PC-9 (cell line): ENCODE data around the gene PPM1F. TPM values are rescaled to one million over a fixed set of nuclear protein-coding genes. Genes with fewer than 3 reads are reported as not detected.

Experiments used
- BruUV-seq: library from RNA; stranded (reverse); fragments of 400-500 nt; replicated peaks from 2 replicates; lab custom pipeline; 2021; lab: Mats Ljungman, UMichigan
- CTCF ChIA-PET: fragments of 300-600 bp; sonication (Branson Sonifier 250); formaldehyde crosslinking; loops from one replicate; lab custom pipeline; 2022; ENCODE audit warnings: antibody characterized with exemption; lab: Charles Lee
- POLR2A ChIA-PET: fragments of 300-600 bp; sonication (Branson Sonifier 250); formaldehyde crosslinking; loops from one replicate; lab custom pipeline; 2022; ENCODE audit warnings: antibody characterized with exemption; ENCODE audit not compliant: unreplicated experiment; lab: Charles Lee
- DNase-seq, 2 experiments: peaks; one replicate each; pipeline versions ENCODE4 v3.0.0 to v3.0.0-alpha.2; 2015 to 2022; ENCODE audit warnings: mixed read lengths in 1 of 2
- H2AFZ ChIP-seq: fragments of 200-600 bp; sonication (generic); 2 replicates; pipeline ENCODE4 v1.8.1; 2017; ENCODE audit warnings: antibody characterized with exemption
- H3F3A ChIP-seq: fragments of 200-600 bp; sonication (generic); 2 replicates; pipeline ENCODE4 v1.8.1; 2017; ENCODE audit warnings: antibody characterized with exemption, mild to moderate bottlenecking, low read depth; ENCODE audit not compliant: insufficient read depth
- H3K27ac ChIP-seq: fragments of 200-600 bp; sonication (generic); 2 replicates; pipeline ENCODE4 v1.6.1; 2016; ENCODE audit warnings: mixed run types
- H3K27me3 ChIP-seq: fragments of 200-600 bp; sonication (generic); 2 replicates; pipeline ENCODE4 v1.6.1; 2016; ENCODE audit warnings: low read depth, mixed run types; ENCODE audit not compliant: insufficient read depth
- H3K36me3 ChIP-seq: fragments of 200-600 bp; sonication (generic); 2 replicates; pipeline ENCODE4 v1.6.1; 2016; ENCODE audit warnings: low read depth, mixed run types
- H3K4me1 ChIP-seq: fragments of 200-600 bp; sonication (generic); replicated peaks from 2 replicates; pipeline ENCODE4 v1.6.1; 2016; ENCODE audit warnings: mixed run types; ENCODE audit not compliant: insufficient read depth
- H3K4me2 ChIP-seq: fragments of 200-600 bp; sonication (generic); 2 replicates; pipeline ENCODE4 v1.6.1; 2017; ENCODE audit warnings: mixed run types
- H3K4me3 ChIP-seq: fragments of 200-600 bp; sonication (generic); 2 replicates; pipeline ENCODE4 v1.6.1; 2016; ENCODE audit warnings: mixed run types
- H3K79me2 ChIP-seq: fragments of 200-600 bp; sonication (generic); 2 replicates; pipeline ENCODE4 v1.6.1; 2017; ENCODE audit warnings: low read depth, mixed run types
- H3K9me2 ChIP-seq: fragments of 200-600 bp; sonication (generic); 2 replicates; pipeline ENCODE4 v1.8.1; 2017; ENCODE audit warnings: mild to moderate bottlenecking; ENCODE audit not compliant: insufficient read depth
- H3K9me3 ChIP-seq: fragments of 200-600 bp; sonication (generic); 2 replicates; pipeline ENCODE4 v1.8.1; 2016; ENCODE audit warnings: low read depth; ENCODE audit not compliant: insufficient read depth
- H4K20me1 ChIP-seq: fragments of 200-600 bp; sonication (generic); 2 replicates; pipeline ENCODE4 v1.8.1; 2017; ENCODE audit not compliant: insufficient read depth
- EZH2 ChIP-seq: fragments of 200-600 bp; sonication (generic); IDR thresholded peaks from 2 replicates; pipeline ENCODE4 v1.8.0; 2017; ENCODE audit warnings: antibody characterized with exemption, low read depth
- intact Hi-C: fragments of 100-400 bp; cut with micrococcal nuclease; formaldehyde crosslinking; loops from one replicate; pipeline ENCODE4 v1.10.0; 2022; ENCODE audit not compliant: unreplicated experiment
- total RNA-seq: library from RNA; stranded (reverse); gene quantifications from 2 replicates; pipeline ENCODE4 v1.2.3, GENCODE V29; 2021
- TF ChIP-seq, protein P1 (sequence below): fragments of 200-600 bp; sonication (generic); conservative IDR thresholded peaks from 2 replicates; pipeline ENCODE4 v1.6.1; 2017; ENCODE audit warnings: mixed run types, antibody characterized with exemption, mild to moderate bottlenecking, moderate library complexity

Gene PPM1F
- total RNA-seq, 1 experiment from 2014 or later: 20.6 TPM

DNA sequence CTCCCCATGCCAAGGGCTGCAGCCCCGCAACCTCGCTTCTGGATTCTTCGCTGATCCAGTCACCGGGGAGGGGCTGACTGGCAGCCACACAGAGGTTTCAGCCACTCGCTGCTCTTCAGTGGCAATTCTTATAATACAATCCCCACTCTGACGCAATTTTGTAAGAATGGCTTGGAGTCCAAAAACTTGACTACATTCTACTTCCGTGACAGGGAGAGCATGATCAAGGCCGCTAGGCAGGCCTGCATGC lies 14.9 kb downstream of the PPM1F start:
- intact Hi-C loops: loop anchor here (2.0 to 5.0 kb wide), 2 partner anchors 15 to 225 kb away; partner anchors contain the start of gene PPM1F
- POLR2A ChIA-PET: interaction anchor here (0.6 kb wide), 1 partner anchor 279 kb away, joined by 3 read pairs; no protein-coding TSS in a partner anchor
- DNase-seq: no peak
- Histone ChIP-seq H3K4me2 (peak overlapping the region; percentile 16; the same call in 1 of the 2 replicates), H3K36me3 (no peaks in the 10 kb centered on the region), H3K27ac (no peak overlapping the region), H3K4me3 (no peak overlapping the region), H3K4me1 (peaks cover 10% of the 10 kb centered on the region), H3K27me3 (no peaks in the 10 kb centered on the region), H3K9me3 (no peaks in the 10 kb centered on the region), H3K9me2 (no peaks in the 10 kb centered on the region), H2AFZ (no peak overlapping the region), H3K79me2 (no peaks in the 10 kb centered on the region), H4K20me1 (no peaks in the 10 kb centered on the region), H3F3A (peaks cover under 1% of the 10 kb centered on the region; the same call in 1 of the 2 replicates)
- TF ChIP-seq, protein P1, sequence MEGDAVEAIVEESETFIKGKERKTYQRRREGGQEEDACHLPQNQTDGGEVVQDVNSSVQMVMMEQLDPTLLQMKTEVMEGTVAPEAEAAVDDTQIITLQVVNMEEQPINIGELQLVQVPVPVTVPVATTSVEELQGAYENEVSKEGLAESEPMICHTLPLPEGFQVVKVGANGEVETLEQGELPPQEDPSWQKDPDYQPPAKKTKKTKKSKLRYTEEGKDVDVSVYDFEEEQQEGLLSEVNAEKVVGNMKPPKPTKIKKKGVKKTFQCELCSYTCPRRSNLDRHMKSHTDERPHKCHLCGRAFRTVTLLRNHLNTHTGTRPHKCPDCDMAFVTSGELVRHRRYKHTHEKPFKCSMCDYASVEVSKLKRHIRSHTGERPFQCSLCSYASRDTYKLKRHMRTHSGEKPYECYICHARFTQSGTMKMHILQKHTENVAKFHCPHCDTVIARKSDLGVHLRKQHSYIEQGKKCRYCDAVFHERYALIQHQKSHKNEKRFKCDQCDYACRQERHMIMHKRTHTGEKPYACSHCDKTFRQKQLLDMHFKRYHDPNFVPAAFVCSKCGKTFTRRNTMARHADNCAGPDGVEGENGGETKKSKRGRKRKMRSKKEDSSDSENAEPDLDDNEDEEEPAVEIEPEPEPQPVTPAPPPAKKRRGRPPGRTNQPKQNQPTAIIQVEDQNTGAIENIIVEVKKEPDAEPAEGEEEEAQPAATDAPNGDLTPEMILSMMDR: no peak
- no peak for TF ChIP-seq EZH2
- CTCF ChIA-PET: interaction anchor here (1.1 kb wide), 1 partner anchor 15 kb away, joined by 3 read pairs; the partner anchor contains the start of gene PPM1F
- no TSS peak for BruUV-seq

DNA sequence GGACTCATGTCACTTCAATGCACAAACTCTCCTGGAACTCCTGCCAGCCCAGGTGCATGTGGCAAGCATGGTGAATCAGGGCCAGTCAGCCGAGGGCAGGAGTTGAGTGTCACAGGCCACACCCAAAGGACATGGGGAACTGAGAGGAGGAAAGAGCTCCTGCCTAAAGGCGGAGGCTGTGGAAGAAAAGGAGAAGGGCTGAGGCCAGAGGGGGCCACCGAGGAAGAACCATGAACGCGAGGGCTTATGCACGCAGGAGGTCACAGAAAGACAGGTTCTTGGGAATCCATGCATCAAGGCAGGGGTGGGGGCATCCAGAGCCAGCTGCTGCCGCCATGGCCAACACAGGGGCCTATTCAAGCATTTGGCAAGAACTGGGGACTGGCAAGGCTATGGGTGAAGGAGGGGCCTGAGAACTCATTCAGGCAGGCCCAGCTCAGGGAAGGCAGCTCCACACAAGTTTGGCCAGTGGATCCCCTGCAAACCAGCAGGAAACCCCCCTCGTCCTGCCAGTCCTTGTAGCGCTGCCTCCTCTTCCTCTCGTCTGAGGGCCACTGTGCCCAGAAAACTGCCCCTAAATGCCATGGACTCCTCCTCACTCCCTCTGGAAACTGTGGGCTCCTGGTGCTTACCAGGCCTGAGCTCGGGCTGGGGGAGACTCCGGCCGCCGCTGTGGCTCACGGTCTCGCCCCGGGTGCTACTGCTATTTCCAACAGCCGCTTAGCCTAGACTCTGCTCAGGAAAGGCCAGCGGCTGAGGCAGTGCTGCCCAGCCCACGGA lies 15.4 kb downstream of the PPM1F start:
- no TSS peak for BruUV-seq
- H3K79me2 ChIP-seq: no peaks in the 10 kb centered on the region
- no peaks in the 10 kb centered on the region for H4K20me1 ChIP-seq
- H3K4me2 ChIP-seq: no peak overlapping the region
- H3F3A ChIP-seq: no peaks in the 10 kb centered on the region; the same call in 1 of the 2 replicates
- peak in 1 of 2 experiments; percentile 21 for DNase-seq
- no peak overlapping the region for H2AFZ ChIP-seq
- no peaks in the 10 kb centered on the region for H3K9me2 ChIP-seq
- no peaks in the 10 kb centered on the region for H3K27me3 ChIP-seq
- no peaks in the 10 kb centered on the region for H3K36me3 ChIP-seq
- ChIA-PET POLR2A (no interaction called here), CTCF (no interaction called here)
- TF ChIP-seq, protein P1: no peak
- TF ChIP-seq EZH2: no peak
- H3K4me3 ChIP-seq: no peak overlapping the region
- H3K9me3 ChIP-seq: no peaks in the 10 kb centered on the region
- intact Hi-C loops: loop anchor here (5.0 kb wide), 1 partner anchor 225 kb away; no protein-coding TSS in a partner anchor
- H3K4me1 ChIP-seq: peaks cover 5% of the 10 kb centered on the region
- H3K27ac ChIP-seq: no peak overlapping the region

DNA sequence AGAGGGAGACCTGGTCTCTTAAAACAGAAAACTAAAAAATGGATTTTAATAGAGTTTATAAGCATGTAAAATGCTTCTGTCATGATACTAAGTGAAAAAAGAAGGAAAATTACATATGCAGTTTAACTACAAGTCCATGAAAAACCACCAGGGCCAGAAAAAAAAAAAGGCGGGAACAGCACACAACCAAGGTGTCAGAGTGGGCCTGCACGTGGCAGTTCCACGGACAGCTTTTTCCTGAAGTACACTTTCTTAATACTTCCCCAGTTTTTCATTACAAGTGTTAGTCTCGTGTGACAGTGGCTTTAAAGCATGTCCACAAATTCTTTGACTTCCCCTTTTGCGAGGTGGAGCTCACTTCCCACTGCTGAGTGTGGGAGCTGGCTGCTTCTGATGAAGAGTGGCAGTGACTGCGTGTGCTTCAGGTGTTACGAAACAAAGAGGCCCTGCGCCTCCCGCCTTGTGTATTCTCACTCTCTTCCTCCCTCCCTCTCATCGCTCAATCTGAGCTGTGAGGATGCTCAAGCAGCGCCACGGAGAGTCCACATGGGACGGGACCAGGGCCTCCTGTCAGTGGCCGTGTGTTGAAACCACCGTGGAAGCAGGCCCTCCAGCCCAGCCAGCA lies 16.4 kb downstream of the PPM1F start:
- H3K9me3 ChIP-seq: no peaks in the 10 kb centered on the region
- H3K36me3 ChIP-seq: no peaks in the 10 kb centered on the region
- TF ChIP-seq, protein P1: no peak
- no peak for TF ChIP-seq EZH2
- H3K27me3 ChIP-seq: no peaks in the 10 kb centered on the region
- no peaks in the 10 kb centered on the region for H3K9me2 ChIP-seq
- no peak for DNase-seq
- H3K4me2 ChIP-seq: no peak overlapping the region
- intact Hi-C loops: loop anchor here (5.0 kb wide), 1 partner anchor 224 kb away; no protein-coding TSS in a partner anchor
- ChIA-PET CTCF (no interaction called here), POLR2A (no interaction called here)
- H3K27ac ChIP-seq: no peak overlapping the region
- TSS peak; percentile 13 for BruUV-seq
- no peak overlapping the region for H3K4me3 ChIP-seq
- no peak overlapping the region for H2AFZ ChIP-seq
- no peaks in the 10 kb centered on the region for H3K79me2 ChIP-seq
- no peaks in the 10 kb centered on the region for H3F3A ChIP-seq
- no peaks in the 10 kb centered on the region for H3K4me1 ChIP-seq
- no peaks in the 10 kb centered on the region for H4K20me1 ChIP-seq
